ENCODE results near the gene RARRES1. TPM values are rescaled to one million over a fixed set of nuclear protein-coding genes. Genes with fewer than 3 reads are reported as not detected.

The RARRES1 gene
- total RNA-seq, 1 experiment from 2014 or later, result 20.5 TPM

- no TSS peak for BruUV-seq (replicated peaks)
- CTCF ChIA-PET, result no interaction called here
- H3K79me2 ChIP-seq (ENCODE audit: low read depth), result no peaks in the 10 kb centered on the region
- H3K4me1 ChIP-seq (replicated peaks; ENCODE audit: insufficient read depth), result no peaks in the 10 kb centered on the region
- DNase-seq, result no peak
- no peaks in the 10 kb centered on the region; the same call in 1 of the 2 replicates for H3F3A ChIP-seq (ENCODE audit: insufficient read depth, low read depth)
- no peak overlapping the region for H3K27ac ChIP-seq
- peaks cover 23% of the 10 kb centered on the region; the same call in 1 of the 2 replicates for H3K36me3 ChIP-seq (ENCODE audit: low read depth)
- H3K4me3 ChIP-seq, result no peak overlapping the region
- no peaks in the 10 kb centered on the region for H3K27me3 ChIP-seq (ENCODE audit: insufficient read depth, low read depth)
- no peak overlapping the region for H3K4me2 ChIP-seq
- no peak for TF ChIP-seq EZH2 (IDR thresholded peaks at IDR 0.05; ENCODE audit: low read depth)
- no peak for TF ChIP-seq CTCF (conservative IDR thresholded peaks at IDR 0.05)
- intact Hi-C loops (cut with micrococcal nuclease; ENCODE audit: unreplicated experiment), result no loop called here
- POLR2A ChIA-PET (ENCODE audit: unreplicated experiment), result interaction anchor here (0.8 kb wide), 1 partner anchor 1047 kb away, joined by 5 read pairs; no protein-coding TSS in a partner anchor
- no peaks in the 10 kb centered on the region for H4K20me1 ChIP-seq (ENCODE audit: insufficient read depth)
- no peak overlapping the region for H2AFZ ChIP-seq
- H3K9me3 ChIP-seq (ENCODE audit: insufficient read depth, low read depth), result no peaks in the 10 kb centered on the region
- no peaks in the 10 kb centered on the region for H3K9me2 ChIP-seq (ENCODE audit: insufficient read depth)
Measured at GRCh38 chr3:158685159-158685558, 47.1 kb downstream of the RARRES1 start.

GRCh38 chr3:158683230-158683962, 48.9 kb downstream of the RARRES1 start:
- no peak for DNase-seq
- no peaks in the 10 kb centered on the region; the same call in 1 of the 2 replicates for H3F3A ChIP-seq (ENCODE audit: insufficient read depth, low read depth)
- H4K20me1 ChIP-seq (ENCODE audit: insufficient read depth), result no peaks in the 10 kb centered on the region
- H3K27ac ChIP-seq, result no peak overlapping the region
- no peaks in the 10 kb centered on the region for H3K27me3 ChIP-seq (ENCODE audit: insufficient read depth, low read depth)
- TF ChIP-seq CTCF (conservative IDR thresholded peaks at IDR 0.05) (no peak), EZH2 (IDR thresholded peaks at IDR 0.05; ENCODE audit: low read depth) (no peak)
- no peak overlapping the region for H2AFZ ChIP-seq
- H3K79me2 ChIP-seq (ENCODE audit: low read depth), result no peaks in the 10 kb centered on the region
- H3K4me3 ChIP-seq, result no peak overlapping the region
- BruUV-seq (replicated peaks), result no TSS peak
- ChIA-PET CTCF (no interaction called here), POLR2A (ENCODE audit: unreplicated experiment) (no interaction called here)
- no peaks in the 10 kb centered on the region for H3K4me1 ChIP-seq (replicated peaks; ENCODE audit: insufficient read depth)
- no peak overlapping the region for H3K4me2 ChIP-seq
- H3K9me2 ChIP-seq (ENCODE audit: insufficient read depth), result no peaks in the 10 kb centered on the region
- H3K9me3 ChIP-seq (ENCODE audit: insufficient read depth, low read depth), result no peaks in the 10 kb centered on the region
- H3K36me3 ChIP-seq (ENCODE audit: low read depth), result peaks cover 31% of the 10 kb centered on the region; the same call in 1 of the 2 replicates
- intact Hi-C loops (cut with micrococcal nuclease; ENCODE audit: unreplicated experiment), result no loop called here

- ChIA-PET CTCF (no interaction called here), POLR2A (ENCODE audit: unreplicated experiment) (no interaction called here)
Measured at GRCh38 chr3:158680861-158681260, 51.4 kb downstream of the RARRES1 start.

More at GRCh38 chr3:158680861-158681260, 51.4 kb downstream of the RARRES1 start:
- no peaks in the 10 kb centered on the region for H4K20me1 ChIP-seq (ENCODE audit: insufficient read depth)
- H3K9me2 ChIP-seq (ENCODE audit: insufficient read depth), result no peaks in the 10 kb centered on the region
- no peak for DNase-seq
- no peak overlapping the region for H3K27ac ChIP-seq
- BruUV-seq (replicated peaks), result no TSS peak
- H3K4me2 ChIP-seq, result no peak overlapping the region
- H3K4me1 ChIP-seq (replicated peaks; ENCODE audit: insufficient read depth), result no peaks in the 10 kb centered on the region
- H3K9me3 ChIP-seq (ENCODE audit: insufficient read depth, low read depth), result no peaks in the 10 kb centered on the region
- TF ChIP-seq EZH2 (IDR thresholded peaks at IDR 0.05; ENCODE audit: low read depth) (no peak), CTCF (conservative IDR thresholded peaks at IDR 0.05) (no peak)
- H3F3A ChIP-seq (ENCODE audit: insufficient read depth, low read depth), result no peaks in the 10 kb centered on the region
- H3K36me3 ChIP-seq (ENCODE audit: low read depth), result peaks cover 32% of the 10 kb centered on the region; the same call in 1 of the 2 replicates
- H2AFZ ChIP-seq, result no peak overlapping the region
- intact Hi-C loops (cut with micrococcal nuclease; ENCODE audit: unreplicated experiment), result no loop called here
- H3K79me2 ChIP-seq (ENCODE audit: low read depth), result no peaks in the 10 kb centered on the region
- H3K4me3 ChIP-seq, result no peak overlapping the region
- H3K27me3 ChIP-seq (ENCODE audit: insufficient read depth, low read depth), result no peaks in the 10 kb centered on the region
